AG04450 (cell line): ENCODE data around the gene KRTAP10-6. TPM values are rescaled to one million over a fixed set of nuclear protein-coding genes. Genes with fewer than 3 reads are reported as not detected.
"Not testable (repeated sequence)": the region's sequence is repeated elsewhere in the genome, so short reads cannot be mapped to it uniquely, and the experiment has no call there.

Experiments used
- CTCF ChIA-PET: fragments of 300-600, 350-600 bp; formaldehyde crosslinking; extraction: SDS; loops from one replicate; lab custom pipeline; 2022; ENCODE audit warnings: antibody characterized with exemption, inconsistent platforms; lab: Charles Lee
- POLR2A ChIA-PET: fragments of 350-600 bp; formaldehyde crosslinking; extraction: SDS; loops from one replicate; lab custom pipeline; 2021; ENCODE audit warnings: antibody characterized with exemption, inconsistent platforms; lab: Yijun Ruan, JAX
- DNase-seq: peaks from one replicate; pipeline ENCODE4 v3.0.0-alpha.2; 2011; ENCODE audit warnings: low read depth, low spot score
- H3K27ac ChIP-seq: one replicate; pipeline ENCODE4 v1.5.1; 2012; ENCODE audit warnings: low read depth, low read length, control low read depth
- H3K27me3 ChIP-seq: one replicate; pipeline ENCODE4 v1.6.0; 2012; ENCODE audit warnings: low read length; ENCODE audit not compliant: control insufficient read depth, insufficient read depth
- H3K4me3 ChIP-seq: 2 replicates; pipeline ENCODE4 v1.5.1; 2011; ENCODE audit warnings: mild to moderate bottlenecking, low read depth, low read length, control low read depth
- H3K9me3 ChIP-seq: 2 replicates; pipeline ENCODE4 v1.5.1; 2012; ENCODE audit warnings: low read length; ENCODE audit not compliant: control insufficient read depth, insufficient read depth
- polyA plus RNA-seq: library from polyadenylated mRNA; depleted of rRNA; stranded (reverse); fragments of >200 nt; gene quantifications from 2 replicates; pipeline ENCODE4 v1.2.3, GENCODE V29; 2011
- TF ChIP-seq, protein P1 (sequence below): IDR thresholded peaks from 2 replicates; pipeline ENCODE4 v1.5.1; 2011; ENCODE audit warnings: low read depth, low read length, control low read depth, inconsistent platforms

KRTAP10-6 gene
- polyA plus RNA-seq, 1 experiment: not detected

DNA sequence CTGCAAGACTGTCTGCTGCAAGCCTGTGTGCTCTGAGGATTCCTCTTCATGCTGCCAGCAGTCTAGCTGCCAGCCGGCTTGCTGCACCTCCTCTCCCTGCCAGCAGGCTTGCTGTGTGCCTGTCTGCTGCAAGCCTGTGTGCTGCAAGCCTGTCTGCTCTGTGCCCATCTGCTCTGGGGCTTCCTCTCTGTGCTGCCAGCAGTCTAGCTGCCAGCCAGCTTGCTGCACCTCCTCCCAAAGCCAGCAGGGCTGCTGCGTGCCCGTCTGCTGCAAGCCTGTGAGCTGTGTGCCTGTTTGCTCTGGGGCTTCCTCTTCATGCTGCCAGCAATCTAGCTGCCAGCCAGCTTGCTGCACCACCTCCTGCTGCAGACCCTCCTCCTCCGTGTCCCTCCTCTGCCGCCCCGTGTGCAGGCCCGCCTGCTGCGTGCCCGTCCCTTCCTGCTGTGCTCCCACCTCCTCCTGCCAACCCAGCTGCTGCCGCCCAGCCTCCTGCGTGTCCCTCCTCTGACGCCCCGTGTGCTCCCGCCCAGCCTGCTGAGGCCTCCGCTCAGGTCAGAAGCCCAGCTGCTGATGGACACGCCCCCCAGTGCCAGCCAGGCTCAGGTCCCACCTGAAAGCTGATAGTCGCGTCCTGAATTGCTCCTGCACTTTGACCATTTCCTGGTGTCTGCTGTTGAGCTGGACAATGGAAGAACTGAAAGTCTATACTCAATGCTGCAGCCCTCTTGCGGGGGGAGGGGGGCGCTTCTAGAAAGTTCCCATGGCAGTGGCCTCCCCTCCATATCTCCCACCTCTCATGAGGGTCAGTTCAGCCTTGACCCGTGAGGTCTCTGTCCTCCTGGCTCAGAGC is 17.6 kb downstream of the KRTAP10-6 start:
- CTCF ChIA-PET: no interaction called here
- POLR2A ChIA-PET: no interaction called here
- H3K4me3 ChIP-seq: no peak overlapping the region
- peaks cover 20% of the 10 kb centered on the region for H3K9me3 ChIP-seq
- H3K27me3 ChIP-seq: no peaks in the 10 kb centered on the region
- no peak overlapping the region for H3K27ac ChIP-seq
- no peak for DNase-seq
- TF ChIP-seq, protein P1, sequence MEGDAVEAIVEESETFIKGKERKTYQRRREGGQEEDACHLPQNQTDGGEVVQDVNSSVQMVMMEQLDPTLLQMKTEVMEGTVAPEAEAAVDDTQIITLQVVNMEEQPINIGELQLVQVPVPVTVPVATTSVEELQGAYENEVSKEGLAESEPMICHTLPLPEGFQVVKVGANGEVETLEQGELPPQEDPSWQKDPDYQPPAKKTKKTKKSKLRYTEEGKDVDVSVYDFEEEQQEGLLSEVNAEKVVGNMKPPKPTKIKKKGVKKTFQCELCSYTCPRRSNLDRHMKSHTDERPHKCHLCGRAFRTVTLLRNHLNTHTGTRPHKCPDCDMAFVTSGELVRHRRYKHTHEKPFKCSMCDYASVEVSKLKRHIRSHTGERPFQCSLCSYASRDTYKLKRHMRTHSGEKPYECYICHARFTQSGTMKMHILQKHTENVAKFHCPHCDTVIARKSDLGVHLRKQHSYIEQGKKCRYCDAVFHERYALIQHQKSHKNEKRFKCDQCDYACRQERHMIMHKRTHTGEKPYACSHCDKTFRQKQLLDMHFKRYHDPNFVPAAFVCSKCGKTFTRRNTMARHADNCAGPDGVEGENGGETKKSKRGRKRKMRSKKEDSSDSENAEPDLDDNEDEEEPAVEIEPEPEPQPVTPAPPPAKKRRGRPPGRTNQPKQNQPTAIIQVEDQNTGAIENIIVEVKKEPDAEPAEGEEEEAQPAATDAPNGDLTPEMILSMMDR: no peak

DNA sequence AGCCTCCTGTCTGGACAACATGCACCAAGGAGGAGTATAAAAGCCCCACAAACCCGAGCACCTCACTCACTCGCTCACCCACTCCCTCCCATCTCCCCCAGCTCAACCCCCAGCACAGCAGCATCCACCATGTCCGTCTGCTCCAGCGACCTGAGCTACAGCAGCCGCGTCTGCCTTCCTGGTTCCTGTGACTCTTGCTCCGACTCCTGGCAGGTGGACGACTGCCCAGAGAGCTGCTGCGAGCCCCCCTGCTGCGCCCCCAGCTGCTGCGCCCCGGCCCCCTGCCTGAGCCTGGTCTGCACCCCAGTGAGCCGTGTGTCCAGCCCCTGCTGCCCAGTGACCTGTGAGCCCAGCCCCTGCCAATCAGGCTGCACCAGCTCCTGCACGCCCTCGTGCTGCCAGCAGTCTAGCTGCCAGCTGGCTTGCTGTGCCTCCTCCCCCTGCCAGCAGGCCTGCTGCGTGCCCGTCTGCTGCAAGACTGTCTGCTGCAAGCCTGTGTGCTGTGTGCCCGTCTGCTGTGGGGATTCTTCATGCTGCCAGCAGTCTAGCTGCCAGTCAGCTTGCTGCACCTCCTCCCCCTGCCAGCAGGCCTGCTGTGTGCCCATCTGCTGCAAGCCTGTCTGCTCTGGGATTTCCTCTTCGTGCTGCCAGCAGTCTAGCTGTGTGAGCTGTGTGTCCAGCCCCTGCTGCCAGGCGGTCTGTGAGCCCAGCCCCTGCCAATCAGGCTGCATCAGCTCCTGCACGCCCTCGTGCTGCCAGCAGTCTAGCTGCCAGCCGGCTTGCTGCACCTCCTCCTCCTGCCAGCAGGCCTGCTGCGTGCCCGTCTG is 18.5 kb downstream of the KRTAP10-6 start, which contains the start of gene KRTAP10-4:
KRTAP10-4 (plus strand) TSS at position 100 of the 827 bp plus-strand sequence; CDS start at position 130, 30 bp downstream.
- H3K9me3 ChIP-seq: peaks cover 17% of the 10 kb centered on the region
- POLR2A ChIA-PET, CTCF ChIA-PET, H3K27me3 ChIP-seq, DNase-seq, H3K4me3 ChIP-seq, H3K27ac ChIP-seq: not testable (repeated sequence)

DNA sequence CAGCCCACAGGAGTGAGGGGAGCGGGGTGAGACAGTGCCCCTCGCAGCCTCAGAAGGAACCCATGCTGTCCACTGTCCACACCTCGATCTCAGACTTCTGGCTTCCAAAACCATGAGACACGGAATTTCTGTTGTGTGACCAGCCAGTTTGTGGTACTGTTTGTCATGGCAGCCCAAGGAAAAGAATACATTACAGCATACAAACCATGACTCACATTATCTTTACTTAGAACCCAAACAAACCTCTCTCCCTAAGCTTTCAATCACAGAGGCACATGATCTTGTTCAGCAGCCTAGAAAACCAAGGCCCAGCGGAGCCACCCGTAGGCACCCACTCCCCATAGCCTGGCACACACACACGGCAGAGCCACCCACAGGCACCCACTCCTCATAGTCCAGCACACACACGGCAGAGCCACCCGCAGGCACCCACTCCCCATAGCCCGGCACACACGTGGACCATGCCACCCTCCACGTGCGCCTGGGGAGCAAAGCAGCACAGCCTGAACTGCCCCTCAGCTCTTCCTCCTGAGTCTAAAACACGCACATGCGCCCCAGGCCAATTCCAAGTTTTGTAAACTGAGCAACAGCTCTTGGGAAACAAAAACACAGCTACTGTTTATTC is 19.2 kb downstream of the KRTAP10-6 start:
- Histone ChIP-seq H3K4me3 (no peak overlapping the region), H3K27ac (no peak overlapping the region), H3K27me3 (no peaks in the 10 kb centered on the region), H3K9me3 (peaks cover 18% of the 10 kb centered on the region)
- POLR2A ChIA-PET: no interaction called here
- TF ChIP-seq, protein P1: no peak
- CTCF ChIA-PET: interaction anchor here (0.6 kb wide), 1 partner anchor 995 kb away, joined by 4 read pairs; no protein-coding TSS in a partner anchor
- no peak for DNase-seq

DNA sequence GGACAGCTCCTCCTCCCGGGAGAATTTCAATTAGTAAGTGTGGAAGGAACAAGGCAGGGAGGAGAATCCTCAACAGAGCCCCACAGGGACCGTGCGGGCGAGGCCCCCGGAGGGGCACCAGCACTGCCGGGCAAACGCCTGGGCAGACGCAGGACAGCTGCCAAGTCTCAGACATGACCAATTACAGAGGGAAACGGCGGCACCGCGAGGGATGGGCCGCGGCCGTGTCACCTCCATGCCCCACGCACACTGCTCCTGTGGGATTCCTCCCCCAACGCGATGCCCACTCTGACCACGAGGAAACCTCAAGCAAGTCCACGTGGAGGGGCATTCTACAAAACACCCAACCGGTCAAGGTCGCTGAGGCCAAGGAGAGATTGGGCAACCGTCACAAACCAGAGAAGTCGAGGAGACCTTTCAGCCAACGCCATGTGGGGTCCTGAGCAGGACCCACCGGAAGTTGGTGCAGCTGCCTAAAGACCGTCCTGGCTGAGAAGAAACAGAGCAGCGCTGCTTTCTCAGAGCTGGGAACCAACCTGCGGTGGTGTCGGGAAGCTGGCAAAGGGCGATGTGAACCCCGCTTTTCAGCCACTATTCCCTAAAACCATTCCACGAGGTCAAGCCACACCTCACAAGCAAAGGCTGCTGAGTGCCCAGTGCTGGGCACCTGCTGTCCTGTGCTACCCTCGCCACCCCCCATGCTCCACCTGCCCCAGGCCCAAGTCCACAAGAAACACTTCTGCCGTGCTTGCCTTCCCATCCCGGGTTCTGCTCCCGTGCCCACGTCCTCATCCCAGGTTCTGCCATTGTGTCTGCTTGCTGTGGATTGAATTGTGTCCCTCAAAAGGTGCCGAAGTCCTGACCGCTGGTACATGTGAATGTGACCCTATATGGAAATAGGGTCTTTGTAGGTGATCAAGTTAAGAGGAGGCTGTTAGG is 20.2 kb downstream of the KRTAP10-6 start:
- POLR2A ChIA-PET: no interaction called here
- no peak overlapping the region for H3K4me3 ChIP-seq
- no peak for DNase-seq
- CTCF ChIA-PET: interaction anchor here (0.6 kb wide), 1 partner anchor 12 kb away, joined by 3 read pairs; no protein-coding TSS in a partner anchor
- H3K9me3 ChIP-seq: peaks cover 18% of the 10 kb centered on the region
- no peak overlapping the region for H3K27ac ChIP-seq
- TF ChIP-seq, protein P1: no peak
- H3K27me3 ChIP-seq: no peaks in the 10 kb centered on the region
